Mucosa of descending colon (tissue), 3 donors: Measurements from ENCODE around the gene ANKRD34B. TPM values are rescaled to one million over a fixed set of nuclear protein-coding genes. Genes with fewer than 3 reads are reported as not detected.

Experiments
- ATAC-seq: fragments of 200-7000 bp; cut with Tn5 transposase; one replicate; pipeline ENCODE4 v1.9.1; 2020; ENCODE audit warnings: mild to moderate bottlenecking, moderate library complexity
- DNase-seq, 3 donors: peaks; one replicate each; pipeline ENCODE4 v3.0.0-alpha.2; 2020
- H3K36me3 ChIP-seq: fragments of 200-600 bp; one replicate; pipeline ENCODE4 v1.8.0; 2021; ENCODE audit warnings: low read depth, mild to moderate bottlenecking
- H3K4me1 ChIP-seq: fragments of 200-600 bp; one replicate; pipeline ENCODE4 v1.8.0; 2021; ENCODE audit warnings: low read depth, mild to moderate bottlenecking
- H3K4me3 ChIP-seq: fragments of 200-600 bp; one replicate; pipeline ENCODE4 v1.8.0; 2021; ENCODE audit warnings: mild to moderate bottlenecking
- H3K9me3 ChIP-seq: fragments of 200-600 bp; one replicate; pipeline ENCODE4 v1.8.0; 2021; ENCODE audit warnings: mild to moderate bottlenecking
- CTCF ChIP-seq: fragments of 200-600 bp; IDR thresholded peaks from one replicate; pipeline ENCODE4 v1.8.0; 2022; ENCODE audit warnings: antibody characterized with exemption, mild to moderate bottlenecking
- intact Hi-C, 2 donors: fragments of 100-400 bp; cut with DNase I in 1 of 2; cut with micrococcal nuclease in 1 of 2; formaldehyde crosslinking; loops; one replicate each; pipeline versions ENCODE4 v1.11.0 to v1.11.1; 2022; cut with DNase I, micrococcal nuclease
- total RNA-seq, 3 donors: library from RNA; stranded (reverse); fragmentation: NEBNext Ultra II Directional in 2 of 3; extraction: Animal tissue kit (Norgen Biotek cat#: 25700) in 2 of 3; gene quantifications; one replicate each; pipeline versions ENCODE4 v1.2.1 to v1.2.4, GENCODE V29; 2021 to 2023
- donor health status: DM: no; HTN: no; CAD: no; lungs with moderate emphysema.
- donor health status: DM: no; HTN: no; CAD: no.
- donor health status: DM: no; HTN: yes; CAD: no.

The ANKRD34B gene
- total RNA-seq, 3 donors from 2014 or later: not detected

GRCh38 chr5:80579050-80579449 lies 9.0 kb upstream of the ANKRD34B start:
- intact Hi-C loops: no loop called here
- no peaks in the 10 kb centered on the region for H3K9me3 ChIP-seq
- H3K4me1 ChIP-seq: no peaks in the 10 kb centered on the region
- no peaks in the 10 kb centered on the region for H3K36me3 ChIP-seq
- H3K4me3 ChIP-seq: no peak overlapping the region
- TF ChIP-seq CTCF: no peak
- DNase-seq (no peak), ATAC-seq (no peak)

- ATAC-seq: no peak
- Histone ChIP-seq H3K4me3 (no peak overlapping the region), H3K9me3 (no peaks in the 10 kb centered on the region), H3K36me3 (no peaks in the 10 kb centered on the region), H3K4me1 (no peaks in the 10 kb centered on the region)
- no peak for TF ChIP-seq CTCF
- intact Hi-C loops: no loop called here
- DNase-seq: no peak
These were observed 7.6 kb upstream of the ANKRD34B start for GRCh38 chr5:80577707-80578106.

GRCh38 chr5:80576383-80576782 lies 6.3 kb upstream of the ANKRD34B start:
- intact Hi-C loops: no loop called here
- no peaks in the 10 kb centered on the region for H3K4me1 ChIP-seq
- no peak for TF ChIP-seq CTCF
- no peak for DNase-seq
- no peak overlapping the region for H3K4me3 ChIP-seq
- ATAC-seq: no peak
- no peaks in the 10 kb centered on the region for H3K36me3 ChIP-seq
- no peaks in the 10 kb centered on the region for H3K9me3 ChIP-seq

GRCh38 chr5:80573062-80573461 lies 3.0 kb upstream of the ANKRD34B start:
- no peak for TF ChIP-seq CTCF
- no peak overlapping the region for H3K4me3 ChIP-seq
- ATAC-seq (no peak), DNase-seq (no peak)
- no peaks in the 10 kb centered on the region for H3K36me3 ChIP-seq
- H3K4me1 ChIP-seq: peaks cover 15% of the 10 kb centered on the region
- H3K9me3 ChIP-seq: no peaks in the 10 kb centered on the region
- intact Hi-C loops: no loop called here

GRCh38 chr5:80569086-80569960 lies 757 bp downstream of the ANKRD34B start:
- peak; percentile 29 for ATAC-seq
- no peak for DNase-seq

More at GRCh38 chr5:80569086-80569960, 757 bp downstream of the ANKRD34B start:
- no peak for TF ChIP-seq CTCF
- Histone ChIP-seq H3K4me1 (peaks cover 15% of the 10 kb centered on the region), H3K4me3 (no peak overlapping the region), H3K9me3 (no peaks in the 10 kb centered on the region), H3K36me3 (no peaks in the 10 kb centered on the region)
- intact Hi-C loops: no loop called here
